ENCODE results near the gene XRCC3.

DNA sequence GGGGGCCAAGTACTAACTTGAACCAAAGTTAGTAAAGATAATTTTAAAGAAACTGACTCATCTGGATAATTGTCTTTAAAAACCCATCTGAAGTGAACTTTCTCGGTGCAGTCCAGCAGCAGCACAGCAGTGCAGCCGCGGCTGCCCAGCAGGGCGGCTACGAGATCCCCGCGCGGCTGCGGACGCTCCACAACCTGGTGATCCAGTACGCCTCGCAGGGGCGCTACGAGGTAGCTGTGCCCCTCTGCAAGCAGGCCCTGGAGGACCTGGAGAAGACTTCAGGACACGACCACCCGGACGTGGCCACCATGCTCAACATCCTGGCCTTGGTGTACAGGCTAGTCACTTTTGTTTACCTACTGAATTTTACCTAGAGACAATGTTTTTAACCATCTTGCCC, 52.7 kb downstream of the XRCC3 start:
- TF ChIP-seq, protein P1, sequence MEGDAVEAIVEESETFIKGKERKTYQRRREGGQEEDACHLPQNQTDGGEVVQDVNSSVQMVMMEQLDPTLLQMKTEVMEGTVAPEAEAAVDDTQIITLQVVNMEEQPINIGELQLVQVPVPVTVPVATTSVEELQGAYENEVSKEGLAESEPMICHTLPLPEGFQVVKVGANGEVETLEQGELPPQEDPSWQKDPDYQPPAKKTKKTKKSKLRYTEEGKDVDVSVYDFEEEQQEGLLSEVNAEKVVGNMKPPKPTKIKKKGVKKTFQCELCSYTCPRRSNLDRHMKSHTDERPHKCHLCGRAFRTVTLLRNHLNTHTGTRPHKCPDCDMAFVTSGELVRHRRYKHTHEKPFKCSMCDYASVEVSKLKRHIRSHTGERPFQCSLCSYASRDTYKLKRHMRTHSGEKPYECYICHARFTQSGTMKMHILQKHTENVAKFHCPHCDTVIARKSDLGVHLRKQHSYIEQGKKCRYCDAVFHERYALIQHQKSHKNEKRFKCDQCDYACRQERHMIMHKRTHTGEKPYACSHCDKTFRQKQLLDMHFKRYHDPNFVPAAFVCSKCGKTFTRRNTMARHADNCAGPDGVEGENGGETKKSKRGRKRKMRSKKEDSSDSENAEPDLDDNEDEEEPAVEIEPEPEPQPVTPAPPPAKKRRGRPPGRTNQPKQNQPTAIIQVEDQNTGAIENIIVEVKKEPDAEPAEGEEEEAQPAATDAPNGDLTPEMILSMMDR (IDR thresholded peaks at IDR 0.05; ENCODE audit: low read depth, low read length, missing input control), result no peak
- TF ChIP-seq GABPA (IDR thresholded peaks at IDR 0.05 in 1 of 2, conservative IDR thresholded peaks at IDR 0.05 in 1 of 2) (no peak), RAD21 (IDR thresholded peaks at IDR 0.05) (no peak), TAF1 (conservative IDR thresholded peaks at IDR 0.05) (no peak), JUND (IDR thresholded peaks at IDR 0.05) (no peak)
- TF ChIP-seq, protein P2, sequence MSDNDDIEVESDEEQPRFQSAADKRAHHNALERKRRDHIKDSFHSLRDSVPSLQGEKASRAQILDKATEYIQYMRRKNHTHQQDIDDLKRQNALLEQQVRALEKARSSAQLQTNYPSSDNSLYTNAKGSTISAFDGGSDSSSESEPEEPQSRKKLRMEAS (IDR thresholded peaks at IDR 0.05), result no peak
- TF ChIP-seq, protein P3, sequence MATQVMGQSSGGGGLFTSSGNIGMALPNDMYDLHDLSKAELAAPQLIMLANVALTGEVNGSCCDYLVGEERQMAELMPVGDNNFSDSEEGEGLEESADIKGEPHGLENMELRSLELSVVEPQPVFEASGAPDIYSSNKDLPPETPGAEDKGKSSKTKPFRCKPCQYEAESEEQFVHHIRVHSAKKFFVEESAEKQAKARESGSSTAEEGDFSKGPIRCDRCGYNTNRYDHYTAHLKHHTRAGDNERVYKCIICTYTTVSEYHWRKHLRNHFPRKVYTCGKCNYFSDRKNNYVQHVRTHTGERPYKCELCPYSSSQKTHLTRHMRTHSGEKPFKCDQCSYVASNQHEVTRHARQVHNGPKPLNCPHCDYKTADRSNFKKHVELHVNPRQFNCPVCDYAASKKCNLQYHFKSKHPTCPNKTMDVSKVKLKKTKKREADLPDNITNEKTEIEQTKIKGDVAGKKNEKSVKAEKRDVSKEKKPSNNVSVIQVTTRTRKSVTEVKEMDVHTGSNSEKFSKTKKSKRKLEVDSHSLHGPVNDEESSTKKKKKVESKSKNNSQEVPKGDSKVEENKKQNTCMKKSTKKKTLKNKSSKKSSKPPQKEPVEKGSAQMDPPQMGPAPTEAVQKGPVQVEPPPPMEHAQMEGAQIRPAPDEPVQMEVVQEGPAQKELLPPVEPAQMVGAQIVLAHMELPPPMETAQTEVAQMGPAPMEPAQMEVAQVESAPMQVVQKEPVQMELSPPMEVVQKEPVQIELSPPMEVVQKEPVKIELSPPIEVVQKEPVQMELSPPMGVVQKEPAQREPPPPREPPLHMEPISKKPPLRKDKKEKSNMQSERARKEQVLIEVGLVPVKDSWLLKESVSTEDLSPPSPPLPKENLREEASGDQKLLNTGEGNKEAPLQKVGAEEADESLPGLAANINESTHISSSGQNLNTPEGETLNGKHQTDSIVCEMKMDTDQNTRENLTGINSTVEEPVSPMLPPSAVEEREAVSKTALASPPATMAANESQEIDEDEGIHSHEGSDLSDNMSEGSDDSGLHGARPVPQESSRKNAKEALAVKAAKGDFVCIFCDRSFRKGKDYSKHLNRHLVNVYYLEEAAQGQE (IDR thresholded peaks at IDR 0.05), result no peak

All from liver (tissue), 3 donors.